Neural cell (in vitro differentiated cells): ENCODE data around the gene CNIH3. TPM values are rescaled to one million over a fixed set of nuclear protein-coding genes. Genes with fewer than 3 reads are reported as not detected.

ENCODE experiments used
- H2AFZ ChIP-seq: fragments of 200-600, 300-800 bp; sonication (generic), shearing (Covaris generic); 2 replicates; pipeline ENCODE4 v1.6.0; 2014; ENCODE audit warnings: low read depth, mild to moderate bottlenecking, antibody characterized with exemption, low read length, moderate library complexity
- H3F3A ChIP-seq: fragments of 200-600 bp; shearing (Covaris generic); 2 replicates; pipeline ENCODE4 v1.6.1; 2016; ENCODE audit warnings: mild to moderate bottlenecking, moderate library complexity, mixed read lengths, antibody characterized with exemption, low read length; ENCODE audit not compliant: insufficient read depth, poor library complexity, severe bottlenecking
- H3K27ac ChIP-seq: fragments of 200-600, 300-800 bp; sonication (generic), shearing (Covaris generic); 2 replicates; pipeline ENCODE4 v1.5.1; 2014; ENCODE audit warnings: mild to moderate bottlenecking, low read length, moderate library complexity
- H3K27me3 ChIP-seq: fragments of 300-800, 200-600 bp; sonication (generic), shearing (Covaris generic); 2 replicates; pipeline ENCODE4 v1.6.0; 2014; ENCODE audit warnings: mild to moderate bottlenecking, low read depth, low read length, moderate library complexity; ENCODE audit not compliant: insufficient read depth
- H3K36me3 ChIP-seq: fragments of 300-800, 200-600 bp; sonication (generic), shearing (Covaris generic); 2 replicates; pipeline ENCODE4 v1.5.1; 2014; ENCODE audit warnings: mild to moderate bottlenecking, antibody characterized with exemption, low read length, moderate library complexity; ENCODE audit not compliant: insufficient read depth
- H3K4me2 ChIP-seq: fragments of 300-800, 200-600 bp; sonication (generic), shearing (Covaris generic); 2 replicates; pipeline ENCODE4 v1.6.0; 2014; ENCODE audit warnings: mild to moderate bottlenecking, low read length
- H3K4me3 ChIP-seq: fragments of 300-800, 200-600 bp; sonication (generic), shearing (Covaris generic); 2 replicates; pipeline ENCODE4 v1.5.1; 2014; ENCODE audit warnings: mild to moderate bottlenecking, low read length, moderate library complexity
- H3K79me2 ChIP-seq: fragments of 200-600 bp; shearing (Covaris generic); replicated peaks from 2 replicates; pipeline ENCODE4 v1.6.0; 2014; ENCODE audit warnings: mild to moderate bottlenecking, low read length, moderate library complexity; ENCODE audit not compliant: insufficient read depth
- H3K9ac ChIP-seq: fragments of 300-800, 200-600 bp; sonication (generic), shearing (Covaris generic); 2 replicates; pipeline ENCODE4 v1.6.1; 2016; ENCODE audit warnings: mild to moderate bottlenecking, low read length, mixed read lengths
- H3K9me2 ChIP-seq: fragments of 200-600 bp; shearing (Covaris generic); 2 replicates; pipeline ENCODE4 v1.6.1; 2016; ENCODE audit warnings: mild to moderate bottlenecking, low read length, mixed read lengths; ENCODE audit not compliant: insufficient read depth
- H3K9me3 ChIP-seq: fragments of 200-600, 300-800 bp; sonication (generic), shearing (Covaris generic); 2 replicates; pipeline ENCODE4 v1.6.1; 2016; ENCODE audit warnings: mild to moderate bottlenecking, mixed run types, low read length, moderate library complexity, mixed read lengths
- H4K20me1 ChIP-seq: fragments of 200-600 bp; shearing (Covaris generic); 2 replicates; pipeline ENCODE4 v1.6.1; 2016; ENCODE audit warnings: mild to moderate bottlenecking, mixed run types; ENCODE audit not compliant: insufficient read depth
- CTCF ChIP-seq: fragments of 450-650 bp; IDR thresholded peaks from 2 replicates; pipeline ENCODE4 v1.5.1; 2014; ENCODE audit warnings: antibody characterized with exemption, mild to moderate bottlenecking, moderate library complexity; ENCODE audit not compliant: poor library complexity, severe bottlenecking
- EP300 ChIP-seq: fragments of 450-650 bp; conservative IDR thresholded peaks from 2 replicates; pipeline ENCODE4 v1.6.1; 2014; ENCODE audit warnings: antibody characterized with exemption, mild to moderate bottlenecking, moderate library complexity; ENCODE audit not compliant: poor library complexity, severe bottlenecking
- EZH2 ChIP-seq: fragments of 200-600, 300-800 bp; shearing (Covaris generic), sonication (generic); IDR thresholded peaks from 2 replicates; pipeline ENCODE4 v1.6.1; 2014; ENCODE audit warnings: antibody characterized with exemption, low read length, borderline replicate concordance, mild to moderate bottlenecking; ENCODE audit not compliant: insufficient read depth, poor library complexity, severe bottlenecking
- MXI1 ChIP-seq: fragments of 450-650 bp; conservative IDR thresholded peaks from 2 replicates; pipeline ENCODE4 v1.6.1; 2014; ENCODE audit warnings: antibody characterized with exemption, mild to moderate bottlenecking; ENCODE audit not compliant: poor library complexity, severe bottlenecking
- POLR2AphosphoS5 ChIP-seq: IDR thresholded peaks from 2 replicates; pipeline ENCODE4 v1.6.1; 2012
- RAD21 ChIP-seq: fragments of 450-650 bp; conservative IDR thresholded peaks from 2 replicates; pipeline ENCODE4 v1.6.1; 2014; ENCODE audit warnings: antibody characterized with exemption, mild to moderate bottlenecking, moderate library complexity
- REST ChIP-seq: IDR thresholded peaks from 2 replicates; pipeline ENCODE4 v1.6.1; 2012; ENCODE audit warnings: borderline replicate concordance
- SMC3 ChIP-seq: fragments of 450-650 bp; conservative IDR thresholded peaks from 2 replicates; pipeline ENCODE4 v1.6.1; 2014; ENCODE audit warnings: antibody characterized with exemption, mild to moderate bottlenecking, moderate library complexity; ENCODE audit not compliant: poor library complexity
- TAF1 ChIP-seq: IDR thresholded peaks from 2 replicates; pipeline ENCODE4 v1.6.1; 2012; ENCODE audit warnings: low read depth
- polyA plus RNA-seq: library from polyadenylated mRNA; depleted of rRNA; stranded (reverse); fragments of >200 nt; gene quantifications from 2 replicates; pipeline ENCODE4 v1.2.3, GENCODE V29; 2014

Gene CNIH3
- polyA plus RNA-seq, 1 donor from 2014 or later: 9.3 TPM

- no peaks in the 10 kb centered on the region for H3K9me3 ChIP-seq
These were observed 118.3 kb downstream of the CNIH3 start for GRCh38 chr1:224734261-224734935.

GRCh38 chr1:224735159-224735558 is 119.0 kb downstream of the CNIH3 start:
- no peaks in the 10 kb centered on the region for H4K20me1 ChIP-seq
- H3K27me3 ChIP-seq: no peaks in the 10 kb centered on the region
- H3K27ac ChIP-seq: no peak overlapping the region
- H3K4me3 ChIP-seq: no peak overlapping the region
- H3F3A ChIP-seq: no peaks in the 10 kb centered on the region
- no peaks in the 10 kb centered on the region for H3K9me3 ChIP-seq
- no peak overlapping the region for H3K4me2 ChIP-seq
- no peaks in the 10 kb centered on the region for H3K36me3 ChIP-seq
- H3K9ac ChIP-seq: no peak overlapping the region
- TF ChIP-seq CTCF (no peak), REST (no peak), MXI1 (no peak), POLR2AphosphoS5 (no peak), RAD21 (no peak), EZH2 (no peak), TAF1 (no peak), EP300 (no peak), SMC3 (no peak)
- no peaks in the 10 kb centered on the region for H3K9me2 ChIP-seq
- H2AFZ ChIP-seq: no peak overlapping the region
- H3K79me2 ChIP-seq: no peaks in the 10 kb centered on the region

More at GRCh38 chr1:224734261-224734935, 118.3 kb downstream of the CNIH3 start:
- Histone ChIP-seq H3K27ac (peak overlapping the region; percentile 75), H3K27me3 (no peaks in the 10 kb centered on the region), H4K20me1 (no peaks in the 10 kb centered on the region), H3K4me2 (no peak overlapping the region), H3K9ac (no peak overlapping the region), H3F3A (no peaks in the 10 kb centered on the region), H2AFZ (no peak overlapping the region), H3K4me3 (no peak overlapping the region), H3K36me3 (no peaks in the 10 kb centered on the region), H3K9me2 (no peaks in the 10 kb centered on the region), H3K79me2 (no peaks in the 10 kb centered on the region)
- no peak for TF ChIP-seq SMC3
- TF ChIP-seq CTCF: no peak
